IPS-NIHi7 (cell line): ENCODE data around the gene DUSP19.

Experiments used
- DNase-seq: peaks from one replicate; pipeline ENCODE4 v3.0.0; 2012; ENCODE audit warnings: mixed read lengths; ENCODE audit errors: extremely low spot score

The DUSP19 gene

DNA sequence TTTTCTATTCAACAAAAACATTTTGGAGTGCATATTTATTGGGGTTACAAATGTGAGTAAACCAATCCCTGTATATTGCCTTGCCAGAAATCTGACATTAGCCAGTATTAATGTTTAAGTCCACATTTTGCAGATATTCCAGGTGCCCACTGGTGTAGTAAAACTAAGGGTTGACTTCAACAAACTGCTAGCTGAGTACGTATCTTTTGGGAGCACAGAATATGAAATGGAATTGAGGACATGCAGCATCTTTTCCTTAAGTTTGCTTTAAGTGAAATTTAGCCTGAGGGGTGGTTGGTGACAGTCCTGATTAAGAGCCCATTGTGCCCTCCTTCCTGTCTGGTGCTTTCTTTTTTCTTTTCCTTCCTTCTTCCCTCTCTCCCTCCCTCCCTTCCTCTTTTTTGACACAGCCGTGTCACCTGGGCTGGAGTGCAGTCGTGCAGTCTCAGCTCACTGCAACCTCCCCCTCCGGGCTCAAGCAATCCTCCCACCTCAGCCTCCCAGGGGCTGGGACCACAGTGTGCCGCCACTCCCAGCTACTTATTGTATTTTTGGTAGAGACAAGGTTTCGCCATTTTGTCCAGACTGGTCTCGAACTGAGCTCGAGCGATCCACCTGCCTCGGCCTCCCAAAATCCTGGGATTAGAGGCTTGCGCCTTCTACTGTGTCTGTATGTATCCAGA, 47.3 kb downstream of the DUSP19 start:
- no peak for DNase-seq

DNA sequence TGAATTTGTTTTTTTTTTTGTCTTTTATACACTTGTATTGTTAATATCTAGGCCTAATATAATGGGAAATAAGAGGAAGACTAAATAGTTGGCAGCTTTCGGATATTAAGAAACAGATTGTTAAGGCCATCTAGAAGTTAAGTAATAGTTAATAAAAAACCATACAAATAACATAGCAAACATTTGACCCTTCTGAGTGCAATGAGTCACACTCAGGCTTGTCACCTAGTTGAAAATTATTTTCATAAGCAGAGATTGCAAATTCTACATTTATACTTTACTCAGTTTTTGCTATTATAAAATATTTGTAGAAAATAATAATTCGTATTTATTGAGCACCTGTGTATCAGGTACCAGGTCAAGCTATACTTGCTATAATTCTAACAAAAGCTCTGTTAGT, 48.1 kb downstream of the DUSP19 start:
- no peak for DNase-seq

DNA sequence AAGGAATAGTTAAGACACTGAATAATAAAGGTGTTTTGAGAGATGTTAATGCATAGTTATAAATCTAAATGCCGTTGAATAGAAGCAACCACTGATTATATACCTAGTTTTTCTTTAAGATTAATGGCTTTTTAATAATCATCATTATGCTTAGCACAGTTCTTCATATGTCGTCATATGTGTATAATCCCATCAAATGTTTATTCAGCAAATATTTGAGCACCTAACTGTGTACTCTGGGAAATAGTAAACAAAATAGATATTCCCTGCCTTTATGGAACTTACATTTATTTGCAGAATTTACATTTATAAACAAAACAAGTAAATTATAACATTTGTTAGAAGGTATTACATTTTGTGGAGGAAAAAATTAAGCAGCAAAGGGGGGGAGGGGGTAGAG, 55.5 kb downstream of the DUSP19 start:
- no peak for DNase-seq

DNA sequence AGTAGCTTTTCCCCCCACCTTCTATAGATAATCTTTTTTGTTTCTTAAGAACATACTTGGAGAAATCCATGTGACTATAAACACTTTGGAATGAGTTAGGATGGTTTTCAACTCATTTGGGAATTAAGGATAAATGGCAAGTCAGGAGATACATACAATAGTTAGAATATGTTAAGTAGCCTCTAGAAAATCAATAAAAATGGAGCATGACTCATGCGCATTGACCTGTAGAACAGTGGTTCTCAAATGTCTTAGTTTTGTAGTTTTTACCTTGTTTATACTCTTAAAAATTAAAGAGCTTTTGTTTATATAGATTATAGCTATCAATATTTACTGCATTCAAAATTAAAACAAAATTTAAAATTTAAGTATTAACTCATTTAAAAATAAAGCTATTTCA, 70.4 kb downstream of the DUSP19 start:
- no peak for DNase-seq

DNA sequence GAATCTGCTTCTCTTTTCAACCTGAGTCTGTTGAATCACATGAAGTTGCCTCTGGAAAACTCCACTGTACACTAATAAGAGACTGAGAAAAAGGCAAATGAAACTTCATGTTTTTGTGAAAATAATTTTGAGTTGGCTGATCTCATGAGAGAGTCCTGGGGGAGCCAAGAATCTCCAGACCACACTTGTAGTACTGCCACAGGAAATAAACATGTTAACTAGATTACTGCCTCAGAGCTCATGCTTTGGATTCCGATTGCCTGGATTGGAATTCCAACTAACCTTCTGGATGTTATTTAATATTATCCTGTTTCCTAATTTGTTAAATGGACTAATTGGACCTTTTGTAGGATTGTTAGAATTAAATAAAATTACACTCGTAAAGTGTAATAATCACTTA, 70.9 kb downstream of the DUSP19 start:
- DNase-seq = peak; percentile 27
